ENCODE data around the gene MMP26.

- TF ChIP-seq EZH2 (IDR thresholded peaks at IDR 0.05; ENCODE audit: insufficient read depth, poor library complexity, severe bottlenecking) (no peak), EZH2phosphoT487 (IDR thresholded peaks at IDR 0.05; ENCODE audit: insufficient read depth, low read depth) (no peak)
These were observed at the start of gene MMP26 for GRCh38 chr11:4704054-4704789.

Data from GM23248 (cell line).